Endothelial cell (in vitro differentiated cells): ENCODE data around the gene HSPA8. TPM values are rescaled to one million over a fixed set of nuclear protein-coding genes. Genes with fewer than 3 reads are reported as not detected.

Experiments used
- DNase-seq: peaks from one replicate; pipeline ENCODE4 v3.0.0; 2021; ENCODE audit warnings: low spot score
- H3K27ac Mint-ChIP-seq: one replicate; pipeline ENCODE4 v1.8.0; 2021; ENCODE audit warnings: mixed read lengths, inconsistent platforms; ENCODE audit not compliant: unreplicated experiment
- H3K27me3 Mint-ChIP-seq: one replicate; pipeline ENCODE4 v1.8.0; 2021; ENCODE audit warnings: mild to moderate bottlenecking, moderate library complexity, mixed read lengths, inconsistent platforms; ENCODE audit not compliant: unreplicated experiment
- H3K36me3 Mint-ChIP-seq: one replicate; pipeline ENCODE4 v1.8.0; 2021; ENCODE audit warnings: mild to moderate bottlenecking, low read depth, mixed read lengths, inconsistent platforms; ENCODE audit not compliant: unreplicated experiment
- H3K4me1 Mint-ChIP-seq: one replicate; pipeline ENCODE4 v1.8.0; 2021; ENCODE audit warnings: mild to moderate bottlenecking, mixed read lengths, inconsistent platforms; ENCODE audit not compliant: unreplicated experiment
- H3K4me3 Mint-ChIP-seq: one replicate; pipeline ENCODE4 v1.8.0; 2021; ENCODE audit warnings: mild to moderate bottlenecking, mixed read lengths, inconsistent platforms; ENCODE audit not compliant: unreplicated experiment
- H3K9me3 Mint-ChIP-seq: one replicate; pipeline ENCODE4 v1.8.0; 2021; ENCODE audit warnings: mixed read lengths, inconsistent platforms; ENCODE audit not compliant: unreplicated experiment
- total RNA-seq: library from RNA; stranded (reverse); fragmentation: NEBNext Ultra II Directional; extraction: Animal tissue kit (Norgen Biotek cat#: 25700); gene quantifications from one replicate; pipeline ENCODE4 v1.2.1, GENCODE V29; 2021; ENCODE audit not compliant: unreplicated experiment
- TF ChIP-seq, protein P1 (sequence below): fragments of 200-600 bp; sonication (generic); IDR thresholded peaks from one replicate; pipeline ENCODE4 v1.5.0; 2021; ENCODE audit warnings: antibody characterized with exemption; ENCODE audit not compliant: unreplicated experiment

HSPA8 gene
- total RNA-seq, 1 donor from 2014 or later = 1,201 TPM

GRCh38 chr11:123104697-123105096 is 42.8 kb upstream of the HSPA8 start:
- no peak for DNase-seq
- H3K36me3 Mint-ChIP-seq = no peaks in the 10 kb centered on the region
- H3K27ac Mint-ChIP-seq = no peak overlapping the region
- no peaks in the 10 kb centered on the region for H3K9me3 Mint-ChIP-seq
- peaks cover 10% of the 10 kb centered on the region for H3K4me1 Mint-ChIP-seq
- no peak overlapping the region for H3K4me3 Mint-ChIP-seq
- H3K27me3 Mint-ChIP-seq = peaks cover 4% of the 10 kb centered on the region
- TF ChIP-seq, protein P1, sequence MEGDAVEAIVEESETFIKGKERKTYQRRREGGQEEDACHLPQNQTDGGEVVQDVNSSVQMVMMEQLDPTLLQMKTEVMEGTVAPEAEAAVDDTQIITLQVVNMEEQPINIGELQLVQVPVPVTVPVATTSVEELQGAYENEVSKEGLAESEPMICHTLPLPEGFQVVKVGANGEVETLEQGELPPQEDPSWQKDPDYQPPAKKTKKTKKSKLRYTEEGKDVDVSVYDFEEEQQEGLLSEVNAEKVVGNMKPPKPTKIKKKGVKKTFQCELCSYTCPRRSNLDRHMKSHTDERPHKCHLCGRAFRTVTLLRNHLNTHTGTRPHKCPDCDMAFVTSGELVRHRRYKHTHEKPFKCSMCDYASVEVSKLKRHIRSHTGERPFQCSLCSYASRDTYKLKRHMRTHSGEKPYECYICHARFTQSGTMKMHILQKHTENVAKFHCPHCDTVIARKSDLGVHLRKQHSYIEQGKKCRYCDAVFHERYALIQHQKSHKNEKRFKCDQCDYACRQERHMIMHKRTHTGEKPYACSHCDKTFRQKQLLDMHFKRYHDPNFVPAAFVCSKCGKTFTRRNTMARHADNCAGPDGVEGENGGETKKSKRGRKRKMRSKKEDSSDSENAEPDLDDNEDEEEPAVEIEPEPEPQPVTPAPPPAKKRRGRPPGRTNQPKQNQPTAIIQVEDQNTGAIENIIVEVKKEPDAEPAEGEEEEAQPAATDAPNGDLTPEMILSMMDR = no peak

DNA sequence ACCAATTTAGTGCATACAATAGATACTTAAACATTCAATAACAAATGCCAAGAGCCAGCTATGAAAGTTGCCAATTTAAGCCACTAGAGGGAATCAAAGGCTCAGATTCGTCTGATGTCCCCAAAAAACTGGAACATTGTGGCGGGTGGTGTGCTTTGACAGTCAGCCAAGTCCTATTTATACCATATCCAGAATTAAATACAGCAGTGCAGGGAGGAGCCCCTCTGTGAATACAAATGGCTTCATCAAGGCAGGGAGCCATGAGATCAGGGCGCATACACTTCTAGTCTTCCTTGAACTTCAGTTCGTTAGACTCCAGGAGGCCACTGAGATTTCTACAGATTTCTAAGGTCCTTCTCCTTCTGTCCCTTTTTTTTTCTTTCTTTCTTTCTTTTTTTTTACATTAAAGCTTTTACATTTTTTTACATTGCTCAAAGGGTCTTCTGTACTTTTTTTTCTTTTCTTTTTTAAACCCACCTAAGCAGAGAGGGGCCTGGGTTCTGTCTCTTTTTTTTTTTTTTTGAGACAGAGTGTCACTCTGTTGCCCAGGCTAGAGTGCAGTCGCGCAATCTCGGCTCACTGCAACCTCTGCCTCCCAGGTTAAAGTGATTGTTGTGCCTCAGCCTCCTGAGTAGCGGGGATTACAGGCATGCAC is 41.5 kb upstream of the HSPA8 start:
- TF ChIP-seq, protein P1 = peak; percentile 63
- no peak overlapping the region for H3K27ac Mint-ChIP-seq
- H3K27me3 Mint-ChIP-seq = peaks cover 2% of the 10 kb centered on the region

DNA sequence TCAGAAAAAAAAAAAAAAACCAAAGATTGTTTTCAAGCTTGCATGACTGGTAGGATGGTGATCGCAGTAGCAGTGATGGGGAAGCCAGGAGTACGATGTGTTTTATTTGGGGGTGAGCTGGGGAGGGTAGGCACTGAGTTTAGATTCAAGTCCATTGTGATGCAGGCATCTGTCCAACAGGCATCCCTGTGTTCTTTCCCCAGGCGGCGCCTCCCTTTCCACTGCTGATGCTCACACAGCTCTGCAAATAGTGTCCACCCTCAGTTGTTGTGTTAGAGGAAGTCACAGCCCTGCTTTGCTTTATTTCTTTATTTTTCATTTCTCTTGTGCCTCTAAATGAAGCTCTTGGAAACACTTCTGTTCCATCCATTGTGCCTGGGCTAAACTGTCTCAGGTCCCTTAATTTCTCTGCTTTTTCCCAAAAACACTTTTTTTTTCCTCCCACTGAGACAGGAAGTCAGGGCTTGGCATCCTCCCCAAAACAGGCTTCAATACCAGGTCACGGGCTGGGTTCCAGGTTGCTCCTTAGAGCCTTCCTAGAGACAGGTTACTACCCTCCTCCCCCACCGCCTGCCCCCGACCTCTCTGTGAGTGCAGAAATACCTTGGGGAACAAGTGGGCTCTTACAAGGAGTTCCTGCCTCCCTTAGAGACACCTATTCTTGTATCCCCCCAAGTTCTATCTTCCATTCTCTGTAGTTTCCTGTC is 38.6 kb upstream of the HSPA8 start:
- Mint-ChIP-seq H3K36me3 (no peaks in the 10 kb centered on the region), H3K27ac (no peak overlapping the region), H3K4me3 (no peak overlapping the region)

More for the DNA sequence above, 41.5 kb upstream of the HSPA8 start:
- no peaks in the 10 kb centered on the region for H3K9me3 Mint-ChIP-seq
- no peaks in the 10 kb centered on the region for H3K36me3 Mint-ChIP-seq
- peak; percentile 46 for DNase-seq
- H3K4me1 Mint-ChIP-seq = peaks cover 6% of the 10 kb centered on the region
- H3K4me3 Mint-ChIP-seq = no peak overlapping the region

GRCh38 chr11:123098990-123099389 is 37.1 kb upstream of the HSPA8 start:
- Mint-ChIP-seq H3K36me3 (no peaks in the 10 kb centered on the region), H3K27me3 (peaks cover 4% of the 10 kb centered on the region), H3K27ac (no peak overlapping the region), H3K9me3 (no peaks in the 10 kb centered on the region), H3K4me1 (peaks cover 6% of the 10 kb centered on the region), H3K4me3 (no peak overlapping the region)
- TF ChIP-seq, protein P1 = no peak
- DNase-seq = no peak

More for the DNA sequence above, 38.6 kb upstream of the HSPA8 start:
- TF ChIP-seq, protein P1 = no peak
- DNase-seq = no peak
- H3K4me1 Mint-ChIP-seq = peaks cover 6% of the 10 kb centered on the region
- no peaks in the 10 kb centered on the region for H3K9me3 Mint-ChIP-seq
- H3K27me3 Mint-ChIP-seq = peaks cover 4% of the 10 kb centered on the region

DNA sequence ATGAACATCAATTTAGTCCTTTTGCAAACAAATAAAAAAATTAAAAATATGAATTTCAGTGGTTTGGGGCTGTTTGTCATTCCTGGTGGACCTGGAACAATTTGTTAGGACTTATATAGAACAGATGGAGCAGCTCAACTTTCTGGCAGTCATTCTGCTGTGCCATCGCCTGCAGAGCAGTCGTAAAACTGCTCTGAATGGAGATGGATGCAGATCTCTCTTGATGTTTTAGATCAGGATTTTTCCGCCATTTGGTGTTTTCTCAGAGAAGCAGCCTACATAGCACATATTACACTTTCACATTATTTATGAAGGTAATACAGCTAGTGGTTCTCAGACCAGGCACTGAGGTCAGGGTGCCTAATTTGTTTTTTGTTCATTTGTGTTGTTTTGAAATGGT is 31.8 kb upstream of the HSPA8 start:
- no peak for DNase-seq
- no peaks in the 10 kb centered on the region for H3K9me3 Mint-ChIP-seq
- no peaks in the 10 kb centered on the region for H3K4me1 Mint-ChIP-seq
- H3K36me3 Mint-ChIP-seq = no peaks in the 10 kb centered on the region
- H3K27ac Mint-ChIP-seq = no peak overlapping the region
- no peak overlapping the region for H3K4me3 Mint-ChIP-seq
- TF ChIP-seq, protein P1 = no peak
- peaks cover 2% of the 10 kb centered on the region for H3K27me3 Mint-ChIP-seq
